ENCODE results near the gene PITPNC1. TPM values are rescaled to one million over a fixed set of nuclear protein-coding genes. Genes with fewer than 3 reads are reported as not detected.

Gene PITPNC1
- total RNA-seq, 4 donors from 2014 or later = 9.1 to 15.1 (median 13.3) TPM

- no peaks in the 10 kb centered on the region for H3K9me3 ChIP-seq
- intact Hi-C loops (cut with DNase I) = no loop called here
- no peak for TF ChIP-seq POLR2A (IDR thresholded peaks at IDR 0.05)
- TF ChIP-seq CTCF (IDR thresholded peaks at IDR 0.05) = no peak
- H3K27ac ChIP-seq = peak overlapping the region in 3 of 4 donors; percentile 7 to 63 (median 34)
- H3K4me1 ChIP-seq = peaks cover 0 to 44% (median 9%) of the 10 kb centered on the region in 3 donors
- 55 to 58% methylated on average over 13 of the region's 13 CpGs for WGBS, 2 donors
- no peaks in the 10 kb centered on the region for H3K27me3 ChIP-seq
- no peak for DNase-seq
- H3K4me3 ChIP-seq = no peak overlapping the region
- no peaks in the 10 kb centered on the region for H3K36me3 ChIP-seq
These were observed 65.9 kb downstream of the PITPNC1 start for GRCh38 chr17:67442787-67443624.

GRCh38 chr17:67443931-67444595, 67.0 kb downstream of the PITPNC1 start:
- Histone ChIP-seq H3K4me3 (no peak overlapping the region), H3K9me3 (no peaks in the 10 kb centered on the region), H3K4me1 (peaks cover 0 to 44% (median 9%) of the 10 kb centered on the region in 3 donors), H3K36me3 (no peaks in the 10 kb centered on the region), H3K27me3 (no peaks in the 10 kb centered on the region), H3K27ac (peak overlapping the region in 3 of 4 donors; percentile 26 to 63 (median 34))
- no peak for TF ChIP-seq POLR2A (IDR thresholded peaks at IDR 0.05)
- no peak for TF ChIP-seq CTCF (IDR thresholded peaks at IDR 0.05)
- intact Hi-C loops (cut with DNase I) = no loop called here
- 53 to 76% methylated on average over 5 to 6 of the region's 6 CpGs for WGBS, 2 donors
- DNase-seq = no peak

- Histone ChIP-seq H3K4me1 (peaks cover 0 to 27% (median 5%) of the 10 kb centered on the region in 3 donors), H3K27me3 (no peaks in the 10 kb centered on the region), H3K9me3 (no peaks in the 10 kb centered on the region), H3K27ac (no peak overlapping the region), H3K36me3 (no peaks in the 10 kb centered on the region), H3K4me3 (no peak overlapping the region)
- 86 to 91% methylated on average over 7 of the region's 7 CpGs for WGBS, 2 donors
- no peak for DNase-seq
- intact Hi-C loops (cut with DNase I) = no loop called here
- TF ChIP-seq POLR2A (IDR thresholded peaks at IDR 0.05) (no peak), CTCF (IDR thresholded peaks at IDR 0.05) (no peak)
These were observed 71.4 kb downstream of the PITPNC1 start for GRCh38 chr17:67448449-67448848.

GRCh38 chr17:67449065-67449464, 72.0 kb downstream of the PITPNC1 start:
- Histone ChIP-seq H3K4me1 (peaks cover 0 to 21% (median 5%) of the 10 kb centered on the region in 3 donors), H3K9me3 (no peaks in the 10 kb centered on the region), H3K27me3 (no peaks in the 10 kb centered on the region), H3K36me3 (no peaks in the 10 kb centered on the region), H3K4me3 (no peak overlapping the region), H3K27ac (no peak overlapping the region)
- intact Hi-C loops (cut with DNase I) = no loop called here
- no peak for DNase-seq
- WGBS, 2 donors = 45 to 52% methylated on average over 6 of the region's 6 CpGs
- TF ChIP-seq POLR2A (IDR thresholded peaks at IDR 0.05) = no peak

GRCh38 chr17:67449845-67450755, 73.0 kb downstream of the PITPNC1 start:
- TF ChIP-seq POLR2A (IDR thresholded peaks at IDR 0.05) = no peak
- no peak for TF ChIP-seq CTCF (IDR thresholded peaks at IDR 0.05)
- H3K27me3 ChIP-seq = no peaks in the 10 kb centered on the region

More at GRCh38 chr17:67449845-67450755, 73.0 kb downstream of the PITPNC1 start:
- no peaks in the 10 kb centered on the region for H3K36me3 ChIP-seq
- H3K27ac ChIP-seq = no peak overlapping the region
- intact Hi-C loops (cut with DNase I) = no loop called here
- no peak overlapping the region for H3K4me3 ChIP-seq
- no peaks in the 10 kb centered on the region for H3K9me3 ChIP-seq
- 93 to 96% methylated on average over 16 of the region's 16 CpGs for WGBS, 2 donors
- H3K4me1 ChIP-seq = peaks cover 0 to 12% (median 0%) of the 10 kb centered on the region in 3 donors
- DNase-seq = no peak

Data from esophagus squamous epithelium (tissue), 5 donors.